ENCODE measurements around the gene TTC16. TPM values are rescaled to one million over a fixed set of nuclear protein-coding genes. Genes with fewer than 3 reads are reported as not detected.

The TTC16 gene
- total RNA-seq, 3 donors from 2014 or later = 0.31 TPM; not detected in 2

GRCh38 chr9:127711226-127711701 is 4.6 kb upstream of the TTC16 start:
- Histone ChIP-seq H3K4me3 (no peak overlapping the region), H3K36me3 (ENCODE audit: low read depth) (no peaks in the 10 kb centered on the region), H3K9me3 (no peaks in the 10 kb centered on the region), H3K4me1 (ENCODE audit: low read depth) (peaks cover 4% of the 10 kb centered on the region)
- ATAC-seq = no peak
- TF ChIP-seq CTCF (IDR thresholded peaks at IDR 0.05) = no peak
- DNase-seq = no peak
- intact Hi-C loops (cut with DNase I, micrococcal nuclease) = no loop called here

GRCh38 chr9:127711831-127712274 is 4.0 kb upstream of the TTC16 start:
- peaks cover 5% of the 10 kb centered on the region for H3K4me1 ChIP-seq (ENCODE audit: low read depth)
- DNase-seq = no peak
- TF ChIP-seq CTCF (IDR thresholded peaks at IDR 0.05) = no peak
- H3K36me3 ChIP-seq (ENCODE audit: low read depth) = no peaks in the 10 kb centered on the region
- intact Hi-C loops (cut with DNase I, micrococcal nuclease) = no loop called here
- H3K9me3 ChIP-seq = no peaks in the 10 kb centered on the region
- no peak for ATAC-seq
- H3K4me3 ChIP-seq = no peak overlapping the region

GRCh38 chr9:127712371-127712770 is 3.5 kb upstream of the TTC16 start:
- no peak overlapping the region for H3K4me3 ChIP-seq
- ATAC-seq = no peak
- no peaks in the 10 kb centered on the region for H3K36me3 ChIP-seq (ENCODE audit: low read depth)
- no peaks in the 10 kb centered on the region for H3K9me3 ChIP-seq
- peaks cover 5% of the 10 kb centered on the region for H3K4me1 ChIP-seq (ENCODE audit: low read depth)
- DNase-seq = no peak
- no peak for TF ChIP-seq CTCF (IDR thresholded peaks at IDR 0.05)
- intact Hi-C loops (cut with DNase I, micrococcal nuclease) = no loop called here

GRCh38 chr9:127712867-127713266 is 3.0 kb upstream of the TTC16 start:
- no peaks in the 10 kb centered on the region for H3K9me3 ChIP-seq
- intact Hi-C loops (cut with DNase I, micrococcal nuclease) = no loop called here
- TF ChIP-seq CTCF (IDR thresholded peaks at IDR 0.05) = no peak
- DNase-seq (no peak), ATAC-seq (no peak)
- H3K4me3 ChIP-seq = no peak overlapping the region
- H3K36me3 ChIP-seq (ENCODE audit: low read depth) = no peaks in the 10 kb centered on the region
- H3K4me1 ChIP-seq (ENCODE audit: low read depth) = peaks cover 5% of the 10 kb centered on the region

- ATAC-seq = no peak
- H3K4me1 ChIP-seq (ENCODE audit: low read depth) = peaks cover 5% of the 10 kb centered on the region
- intact Hi-C loops (cut with DNase I, micrococcal nuclease) = no loop called here
- no peaks in the 10 kb centered on the region for H3K36me3 ChIP-seq (ENCODE audit: low read depth)
- no peak for DNase-seq
- TF ChIP-seq CTCF (IDR thresholded peaks at IDR 0.05) = no peak
- no peaks in the 10 kb centered on the region for H3K9me3 ChIP-seq
- no peak overlapping the region for H3K4me3 ChIP-seq
Observed at GRCh38 chr9:127714020-127714750, 1.7 kb upstream of the TTC16 start.

Data from mucosa of descending colon (tissue), 3 donors.